RWPE1 (cell line): ENCODE data around the gene CNKSR1.
A peak's percentile ranks its signal among the peaks of the same experiment; 100 is the strongest.

Source experiments
- CTCF ChIA-PET: fragments of 350-600 bp; sonication (Branson Sonifier 250); formaldehyde crosslinking; extraction: SDS; loops from one replicate; lab custom pipeline; 2021; lab: Yijun Ruan, JAX
- POLR2A ChIA-PET: fragments of 400-600 bp; formaldehyde crosslinking; extraction: SDS; loops from one replicate; lab custom pipeline; 2020; ENCODE audit warnings: antibody characterized with exemption; ENCODE audit not compliant: low non-redundant PET; lab: Yijun Ruan, JAX
- DNase-seq: peaks from one replicate; pipeline ENCODE4 v3.0.0; 2012; ENCODE audit warnings: low spot score
- H3K27ac ChIP-seq: fragments of 450-650 bp; 2 replicates; pipeline ENCODE4 v1.5.1; 2017
- TF ChIP-seq, protein P1 (sequence below): fragments of 450-650 bp; conservative IDR thresholded peaks from 2 replicates; pipeline ENCODE4 v1.5.1; 2017; ENCODE audit warnings: low read depth, mild to moderate bottlenecking

CNKSR1 gene

GRCh38 chr1:26164861-26165842 is 12.1 kb upstream of the CNKSR1 start:
- ChIA-PET POLR2A (no interaction called here), CTCF (interaction anchor here (0.7 to 1.2 kb wide), 3 partner anchors 60 to 223 kb away, joined by 3 to 4 read pairs (median 4); partner anchors contain the start of gene CEP85)
- DNase-seq = no peak
- TF ChIP-seq, protein P1, sequence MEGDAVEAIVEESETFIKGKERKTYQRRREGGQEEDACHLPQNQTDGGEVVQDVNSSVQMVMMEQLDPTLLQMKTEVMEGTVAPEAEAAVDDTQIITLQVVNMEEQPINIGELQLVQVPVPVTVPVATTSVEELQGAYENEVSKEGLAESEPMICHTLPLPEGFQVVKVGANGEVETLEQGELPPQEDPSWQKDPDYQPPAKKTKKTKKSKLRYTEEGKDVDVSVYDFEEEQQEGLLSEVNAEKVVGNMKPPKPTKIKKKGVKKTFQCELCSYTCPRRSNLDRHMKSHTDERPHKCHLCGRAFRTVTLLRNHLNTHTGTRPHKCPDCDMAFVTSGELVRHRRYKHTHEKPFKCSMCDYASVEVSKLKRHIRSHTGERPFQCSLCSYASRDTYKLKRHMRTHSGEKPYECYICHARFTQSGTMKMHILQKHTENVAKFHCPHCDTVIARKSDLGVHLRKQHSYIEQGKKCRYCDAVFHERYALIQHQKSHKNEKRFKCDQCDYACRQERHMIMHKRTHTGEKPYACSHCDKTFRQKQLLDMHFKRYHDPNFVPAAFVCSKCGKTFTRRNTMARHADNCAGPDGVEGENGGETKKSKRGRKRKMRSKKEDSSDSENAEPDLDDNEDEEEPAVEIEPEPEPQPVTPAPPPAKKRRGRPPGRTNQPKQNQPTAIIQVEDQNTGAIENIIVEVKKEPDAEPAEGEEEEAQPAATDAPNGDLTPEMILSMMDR = no peak
- no peak overlapping the region for H3K27ac ChIP-seq

DNA sequence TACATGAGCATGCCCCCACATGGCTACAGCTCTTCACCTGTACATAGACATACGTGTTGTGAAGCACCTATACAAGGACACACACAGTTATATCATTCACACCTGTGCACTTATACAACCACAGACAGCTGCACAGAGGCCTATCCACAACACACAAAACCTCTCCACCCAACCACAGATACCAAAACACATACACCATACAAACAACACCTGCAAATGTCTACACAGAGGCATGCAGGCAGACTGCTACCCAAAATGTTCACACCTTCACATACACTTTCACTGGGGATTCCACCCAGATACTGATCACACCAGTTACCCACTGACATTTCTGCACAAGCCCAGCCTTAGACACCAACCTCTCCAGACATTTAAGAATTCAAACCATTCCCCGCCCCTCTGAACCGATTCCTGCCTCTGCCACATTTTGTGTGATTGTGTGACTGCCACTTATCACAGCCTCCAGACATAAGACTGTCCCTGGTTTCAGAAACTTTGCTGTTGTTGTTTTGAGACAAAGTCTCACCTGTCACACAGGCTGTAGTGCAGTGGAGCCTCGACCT is 10.5 kb upstream of the CNKSR1 start:
- H3K27ac ChIP-seq = no peak overlapping the region
- ChIA-PET CTCF (interaction anchor here (0.6 kb wide), 1 partner anchor 242 kb away, joined by 4 read pairs; no protein-coding TSS in a partner anchor), POLR2A (no interaction called here)
- TF ChIP-seq, protein P1 = no peak
- no peak for DNase-seq

- TF ChIP-seq, protein P1 = no peak
- DNase-seq = no peak
- POLR2A ChIA-PET = interaction anchor here (0.5 to 1.0 kb wide), 2 partner anchors 65 to 228 kb away, joined by 3 to 5 read pairs; partner anchors contain the start of gene CEP85
- CTCF ChIA-PET = interaction anchor here (0.5 to 0.7 kb wide), 3 partner anchors 64 to 402 kb away, joined by 3 to 4 read pairs (median 3); no protein-coding TSS in a partner anchor
- H3K27ac ChIP-seq = peak within 1 kb of the TSS; percentile 55
These were observed 8.7 kb upstream of the CNKSR1 start, which contains the start of gene C1orf232 for GRCh38 chr1:26168410-26169197. TSS of gene C1orf232 (minus strand) at chr1:26168963. CDS start at chr1:26168499, 464 bp downstream.

DNA sequence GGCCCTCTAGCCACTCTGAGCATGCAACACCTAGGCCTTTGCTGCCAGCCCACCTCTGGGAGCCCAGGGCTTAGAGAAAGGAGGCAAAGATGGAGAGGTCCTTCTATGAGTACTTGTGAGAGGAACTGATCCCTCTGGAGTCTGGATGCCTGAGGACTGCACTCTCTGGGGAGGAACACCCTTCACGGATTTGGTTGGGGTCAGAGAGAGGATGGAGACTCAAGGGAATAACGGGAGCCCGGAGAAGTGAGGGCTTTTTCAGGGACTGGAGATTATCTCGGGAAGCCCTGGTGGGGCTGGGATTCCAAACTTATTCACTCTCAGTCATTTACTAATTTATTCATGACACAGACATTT is 8.1 kb upstream of the CNKSR1 start:
- TF ChIP-seq, protein P1 = no peak
- POLR2A ChIA-PET = interaction anchor here (0.5 to 1.0 kb wide), 2 partner anchors 64 to 228 kb away, joined by 3 to 5 read pairs; partner anchors contain the start of gene CEP85
- peak overlapping the region; percentile 55 for H3K27ac ChIP-seq
- CTCF ChIA-PET = interaction anchor here (0.5 to 1.6 kb wide), 13 partner anchors 8 to 401 kb away, joined by 3 to 15 read pairs (median 4); partner anchors contain the start of gene CEP85
- no peak for DNase-seq

- ChIA-PET CTCF (interaction anchor here (0.5 to 1.6 kb wide), 18 partner anchors 9 to 928 kb away, joined by 3 to 15 read pairs (median 4); partner anchors contain the start of gene CEP85), POLR2A (no interaction called here)
- TF ChIP-seq, protein P1 = peak; percentile 93
- peak within 1 kb of the TSS; percentile 55 for H3K27ac ChIP-seq
- DNase-seq = peak; percentile 93
These were observed 7.4 kb upstream of the CNKSR1 start, which contains the start of gene ZNF593 for GRCh38 chr1:26169669-26170471. TSS of gene ZNF593 (plus strand) at chr1:26169908. CDS start at chr1:26169984, 76 bp downstream.
